Osteocyte (in vitro differentiated cells): ENCODE measurements around the gene AVPR1B. TPM values are rescaled to one million over a fixed set of nuclear protein-coding genes. Genes with fewer than 3 reads are reported as not detected.

Experiments
- DNase-seq: peaks from one replicate; pipeline ENCODE4 v3.0.0; 2021; ENCODE audit warnings: mixed read lengths; ENCODE audit not compliant: unreplicated experiment; ENCODE audit errors: extremely low spot score
- H3K27ac Mint-ChIP-seq: one replicate; pipeline ENCODE4 v1.8.0; 2021; ENCODE audit warnings: mild to moderate bottlenecking, mixed read lengths; ENCODE audit not compliant: unreplicated experiment
- H3K27me3 Mint-ChIP-seq: one replicate; pipeline ENCODE4 v1.8.0; 2021; ENCODE audit warnings: mixed read lengths; ENCODE audit not compliant: unreplicated experiment
- H3K36me3 Mint-ChIP-seq: one replicate; pipeline ENCODE4 v1.8.0; 2021; ENCODE audit warnings: mixed read lengths; ENCODE audit not compliant: unreplicated experiment
- H3K4me1 Mint-ChIP-seq: one replicate; pipeline ENCODE4 v1.8.0; 2021; ENCODE audit warnings: mixed read lengths; ENCODE audit not compliant: unreplicated experiment
- H3K4me3 Mint-ChIP-seq: one replicate; pipeline ENCODE4 v1.8.0; 2021; ENCODE audit warnings: mild to moderate bottlenecking, moderate library complexity, mixed read lengths; ENCODE audit not compliant: unreplicated experiment
- H3K9me3 Mint-ChIP-seq: one replicate; pipeline ENCODE4 v1.8.0; 2021; ENCODE audit warnings: mixed read lengths; ENCODE audit not compliant: unreplicated experiment
- total RNA-seq: library from RNA; stranded (reverse); gene quantifications from 2 replicates; pipeline ENCODE4 v1.2.1, GENCODE V29; 2021
- TF ChIP-seq, protein P1 (sequence below): fragments of 200-600 bp; sonication (generic); IDR thresholded peaks from 2 replicates; pipeline ENCODE4 v1.5.0; 2021; ENCODE audit warnings: antibody characterized with exemption, mild to moderate bottlenecking, moderate library complexity

AVPR1B gene
- total RNA-seq, 1 donor from 2014 or later: not detected

- Mint-ChIP-seq H3K4me1 (peaks cover 9% of the 10 kb centered on the region), H3K36me3 (no peaks in the 10 kb centered on the region), H3K4me3 (no peak overlapping the region), H3K27ac (no peak overlapping the region), H3K27me3 (peaks cover 34% of the 10 kb centered on the region), H3K9me3 (peaks cover 1% of the 10 kb centered on the region)
- DNase-seq: peak; percentile 27
- TF ChIP-seq, protein P1, sequence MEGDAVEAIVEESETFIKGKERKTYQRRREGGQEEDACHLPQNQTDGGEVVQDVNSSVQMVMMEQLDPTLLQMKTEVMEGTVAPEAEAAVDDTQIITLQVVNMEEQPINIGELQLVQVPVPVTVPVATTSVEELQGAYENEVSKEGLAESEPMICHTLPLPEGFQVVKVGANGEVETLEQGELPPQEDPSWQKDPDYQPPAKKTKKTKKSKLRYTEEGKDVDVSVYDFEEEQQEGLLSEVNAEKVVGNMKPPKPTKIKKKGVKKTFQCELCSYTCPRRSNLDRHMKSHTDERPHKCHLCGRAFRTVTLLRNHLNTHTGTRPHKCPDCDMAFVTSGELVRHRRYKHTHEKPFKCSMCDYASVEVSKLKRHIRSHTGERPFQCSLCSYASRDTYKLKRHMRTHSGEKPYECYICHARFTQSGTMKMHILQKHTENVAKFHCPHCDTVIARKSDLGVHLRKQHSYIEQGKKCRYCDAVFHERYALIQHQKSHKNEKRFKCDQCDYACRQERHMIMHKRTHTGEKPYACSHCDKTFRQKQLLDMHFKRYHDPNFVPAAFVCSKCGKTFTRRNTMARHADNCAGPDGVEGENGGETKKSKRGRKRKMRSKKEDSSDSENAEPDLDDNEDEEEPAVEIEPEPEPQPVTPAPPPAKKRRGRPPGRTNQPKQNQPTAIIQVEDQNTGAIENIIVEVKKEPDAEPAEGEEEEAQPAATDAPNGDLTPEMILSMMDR: no peak
Observed at GRCh38 chr1:206114692-206115640, 2.2 kb downstream of the AVPR1B start.

DNA sequence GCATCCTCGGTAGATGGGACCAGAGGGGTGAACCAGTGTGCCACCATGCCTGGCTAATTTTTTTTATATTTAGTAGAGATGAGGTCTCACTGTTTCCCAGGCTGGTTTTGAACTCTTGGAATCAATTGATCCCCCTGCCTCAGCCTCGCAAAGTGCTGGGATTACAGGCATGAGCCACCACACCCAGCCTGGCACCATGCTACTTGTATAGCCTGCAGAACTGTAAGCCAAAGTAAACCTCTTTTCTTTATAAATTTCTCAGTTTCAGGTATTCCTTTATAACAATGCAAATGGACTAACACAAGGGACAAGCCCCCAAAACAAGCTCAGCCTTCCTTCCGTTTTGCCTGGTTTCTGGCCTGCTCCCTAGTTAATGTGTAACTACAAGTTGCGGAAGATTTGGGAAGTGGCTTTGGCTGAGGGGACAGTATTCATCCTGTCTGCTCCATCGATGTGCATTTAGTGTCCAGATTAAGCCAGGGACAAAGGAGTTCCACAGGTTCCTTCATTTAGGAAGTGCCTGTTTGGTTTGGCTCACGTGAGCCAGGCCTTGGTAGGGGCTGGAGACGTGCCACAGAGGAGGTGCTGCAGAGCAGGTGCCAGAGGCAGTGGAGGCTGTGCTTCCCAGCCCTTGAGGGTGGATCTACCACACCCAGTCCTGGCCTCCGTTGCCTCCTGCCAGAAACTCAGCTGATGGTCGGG is 4.4 kb downstream of the AVPR1B start:
- H3K27ac Mint-ChIP-seq: no peak overlapping the region
- peaks cover 7% of the 10 kb centered on the region for H3K4me1 Mint-ChIP-seq
- TF ChIP-seq, protein P1: no peak
- no peak overlapping the region for H3K4me3 Mint-ChIP-seq
- DNase-seq: peak; percentile 73
- peaks cover 34% of the 10 kb centered on the region for H3K27me3 Mint-ChIP-seq
- no peaks in the 10 kb centered on the region for H3K9me3 Mint-ChIP-seq
- no peaks in the 10 kb centered on the region for H3K36me3 Mint-ChIP-seq

DNA sequence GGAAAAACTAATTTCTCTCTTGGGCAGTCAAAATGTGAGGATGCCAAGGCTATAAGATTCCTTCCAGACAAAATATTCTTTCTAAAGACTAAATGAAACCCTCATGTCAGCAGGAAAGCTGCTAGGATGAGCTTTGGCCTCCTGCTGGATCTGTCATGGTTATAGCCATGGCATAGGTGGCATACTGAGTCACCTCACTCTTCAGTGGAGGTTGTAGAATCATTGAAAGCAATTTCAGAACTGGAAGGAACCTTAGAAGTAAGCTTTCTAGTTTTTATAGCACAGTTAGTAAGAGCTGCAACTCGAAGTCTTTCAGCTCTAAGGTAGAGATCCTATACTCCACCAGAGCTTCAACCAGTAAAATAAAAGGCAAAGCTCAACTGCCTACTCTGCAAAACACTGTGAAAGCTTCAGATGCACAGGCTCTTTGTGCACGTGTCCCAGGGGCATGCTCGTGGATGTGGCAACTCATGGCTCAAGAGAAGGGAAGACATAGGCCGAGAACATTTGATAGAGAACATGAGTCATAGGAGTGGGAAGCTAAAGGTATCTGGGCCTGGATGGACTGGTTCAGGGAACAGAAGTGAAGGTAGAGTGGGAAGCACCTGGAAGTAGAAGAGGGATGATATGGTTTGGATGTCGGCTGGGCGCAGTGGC is 5.8 kb downstream of the AVPR1B start:
- no peaks in the 10 kb centered on the region for H3K4me1 Mint-ChIP-seq

DNA sequence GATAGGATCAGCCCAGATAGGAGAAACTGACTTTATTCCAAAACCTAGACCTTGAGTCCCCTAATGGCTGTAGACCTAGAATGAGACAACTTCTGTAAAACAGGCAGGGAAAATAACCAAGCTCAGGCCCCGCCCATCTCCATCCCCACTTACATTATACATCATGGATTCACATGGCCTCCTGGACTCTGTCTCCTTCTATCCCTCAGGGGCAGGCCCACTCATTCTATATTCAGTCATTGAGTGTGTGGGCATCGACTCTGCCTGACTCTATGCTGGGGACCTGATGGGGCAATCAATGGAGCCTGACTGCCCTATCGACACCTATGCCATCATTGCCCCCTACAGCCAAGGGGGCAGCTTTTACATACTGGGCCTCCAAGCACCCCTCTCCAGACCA is 6.4 kb downstream of the AVPR1B start:
- Mint-ChIP-seq H3K27ac (no peak overlapping the region), H3K4me1 (no peaks in the 10 kb centered on the region), H3K9me3 (no peaks in the 10 kb centered on the region), H3K4me3 (no peak overlapping the region), H3K36me3 (no peaks in the 10 kb centered on the region), H3K27me3 (peaks cover 28% of the 10 kb centered on the region)
- TF ChIP-seq, protein P1: no peak
- DNase-seq: peak; percentile 40

More for the DNA sequence above, 5.8 kb downstream of the AVPR1B start:
- Mint-ChIP-seq H3K27me3 (peaks cover 31% of the 10 kb centered on the region), H3K36me3 (no peaks in the 10 kb centered on the region), H3K27ac (no peak overlapping the region), H3K9me3 (no peaks in the 10 kb centered on the region), H3K4me3 (no peak overlapping the region)
- TF ChIP-seq, protein P1: no peak
- peak; percentile 32 for DNase-seq
